Stimulated activated CD4-positive, alpha-beta T cell treated with anti-CD3 and anti-CD28 coated beads, Interleukin-15, amount 100 ng/mL, for 1 hour (primary cell): ENCODE data around the gene PDLIM5.
"Not testable (repeated sequence)": the region's sequence is repeated elsewhere in the genome, so short reads cannot be mapped to it uniquely, and the experiment has no call there.

Experiments
- DNase-seq, 2 donors: peaks; one replicate each; pipeline ENCODE4 v3.0.0-alpha.2; 2020; ENCODE audit warnings: low read depth in 1 of 2, low spot score in 1 of 2

The PDLIM5 gene

DNA sequence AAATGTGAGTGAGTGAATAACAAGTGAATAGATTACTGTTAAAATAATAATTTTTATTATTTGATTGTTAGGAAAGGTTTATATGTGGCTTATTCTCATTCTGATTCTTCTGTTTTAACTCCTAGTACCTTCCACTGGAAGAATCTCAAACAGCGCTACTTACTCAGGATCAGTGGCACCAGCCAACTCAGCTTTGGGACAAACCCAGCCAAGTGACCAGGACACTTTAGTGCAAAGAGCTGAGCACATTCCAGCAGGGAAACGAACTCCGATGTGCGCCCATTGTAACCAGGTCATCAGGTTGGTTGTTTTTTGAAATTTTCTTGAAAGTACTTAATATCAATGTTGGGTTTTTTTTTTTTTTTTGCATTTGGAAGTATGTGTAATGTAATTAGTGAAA is 188.4 kb downstream of the PDLIM5 start:
- DNase-seq, result no peak

GRCh38 chr4:94641702-94642560 is 190.2 kb downstream of the PDLIM5 start:
- no peak for DNase-seq

- no peak for DNase-seq
These were observed 190.8 kb downstream of the PDLIM5 start for GRCh38 chr4:94642561-94642866.

- no peak for DNase-seq
These were observed 197.0 kb downstream of the PDLIM5 start for GRCh38 chr4:94648699-94649098.

GRCh38 chr4:94649381-94650133 is 197.8 kb downstream of the PDLIM5 start:
- no peak for DNase-seq

GRCh38 chr4:94650134-94650495 is 198.4 kb downstream of the PDLIM5 start:
- DNase-seq, result no peak

- no peak for DNase-seq
These were observed 198.9 kb downstream of the PDLIM5 start for GRCh38 chr4:94650690-94651089.

- DNase-seq, result no peak
These were observed 201.4 kb downstream of the PDLIM5 start for GRCh38 chr4:94653095-94653649.

DNA sequence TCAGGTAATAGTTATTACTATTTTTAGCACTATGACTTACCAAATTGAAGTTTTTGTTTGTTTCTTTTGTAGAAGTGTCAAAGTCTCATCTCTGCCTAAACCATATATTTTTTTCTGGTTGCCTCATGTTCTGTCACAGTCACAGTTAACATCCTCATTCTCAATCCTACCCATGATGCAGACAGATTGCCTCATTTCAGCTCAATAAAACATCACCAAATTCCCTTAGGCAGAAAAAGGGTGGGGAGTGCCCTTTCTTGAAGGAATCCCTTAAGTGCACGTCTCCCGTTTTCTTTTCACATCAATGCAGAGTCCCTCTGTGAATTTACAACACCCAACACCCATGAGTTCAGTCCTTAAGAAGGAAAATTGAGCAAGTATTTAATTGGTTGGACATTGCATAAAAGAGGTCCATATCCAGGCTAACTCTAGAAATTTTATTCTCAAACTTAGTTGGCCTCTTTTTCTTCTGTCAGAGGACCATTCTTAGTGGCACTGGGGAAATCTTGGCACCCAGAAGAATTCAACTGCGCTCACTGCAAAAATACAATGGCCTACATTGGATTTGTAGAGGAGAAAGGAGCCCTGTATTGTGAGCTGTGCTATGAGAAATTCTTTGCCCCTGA is 202.4 kb downstream of the PDLIM5 start:
- no peak for DNase-seq

DNA sequence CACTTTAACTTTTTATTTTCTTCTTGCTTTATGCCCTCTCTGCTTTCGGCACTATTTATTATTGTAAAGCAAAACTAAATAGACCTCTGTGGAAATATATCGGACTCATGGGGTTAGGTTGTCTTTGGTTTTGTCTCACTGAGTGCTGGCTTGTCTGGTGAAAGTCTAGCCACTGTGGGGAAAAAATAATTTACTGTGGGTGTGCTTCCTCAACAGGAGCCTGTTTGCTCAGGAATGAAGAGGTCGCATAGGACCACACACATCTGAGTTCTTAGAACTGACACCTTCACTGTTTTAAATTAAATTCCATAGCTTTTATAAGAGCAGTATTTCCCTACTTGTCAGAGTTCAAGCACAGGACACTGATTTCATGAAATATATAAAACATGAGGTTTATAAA is 203.0 kb downstream of the PDLIM5 start:
- DNase-seq, result no peak

DNA sequence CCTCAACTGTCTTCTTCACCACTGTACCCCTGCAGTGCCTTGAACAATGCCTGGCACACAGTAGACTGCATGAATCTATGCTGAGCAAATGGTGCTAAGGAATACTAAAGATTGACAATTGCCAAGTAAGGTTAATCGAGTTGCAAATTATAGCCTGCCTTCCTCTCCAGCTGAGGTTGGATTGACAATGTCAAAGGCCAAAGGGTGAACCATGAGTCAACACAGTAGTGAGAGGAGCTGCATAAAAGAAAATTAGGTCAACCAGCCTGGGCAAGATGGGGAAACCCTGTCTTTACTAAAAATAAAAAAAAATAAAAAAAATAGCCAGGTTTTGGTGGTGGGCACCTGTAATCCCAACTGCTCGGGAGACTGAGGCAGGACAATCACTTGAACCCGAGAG is 208.9 kb downstream of the PDLIM5 start:
- DNase-seq, result no peak

GRCh38 chr4:94665021-94665420 is 213.3 kb downstream of the PDLIM5 start:
- not testable (repeated sequence) for DNase-seq

GRCh38 chr4:94665500-94666404 is 214.0 kb downstream of the PDLIM5 start:
- no peak for DNase-seq

- DNase-seq, result no peak
These were observed 217.0 kb downstream of the PDLIM5 start for GRCh38 chr4:94668724-94669123.

- DNase-seq, result no peak
These were observed 218.2 kb downstream of the PDLIM5 start for GRCh38 chr4:94669672-94670664.

DNA sequence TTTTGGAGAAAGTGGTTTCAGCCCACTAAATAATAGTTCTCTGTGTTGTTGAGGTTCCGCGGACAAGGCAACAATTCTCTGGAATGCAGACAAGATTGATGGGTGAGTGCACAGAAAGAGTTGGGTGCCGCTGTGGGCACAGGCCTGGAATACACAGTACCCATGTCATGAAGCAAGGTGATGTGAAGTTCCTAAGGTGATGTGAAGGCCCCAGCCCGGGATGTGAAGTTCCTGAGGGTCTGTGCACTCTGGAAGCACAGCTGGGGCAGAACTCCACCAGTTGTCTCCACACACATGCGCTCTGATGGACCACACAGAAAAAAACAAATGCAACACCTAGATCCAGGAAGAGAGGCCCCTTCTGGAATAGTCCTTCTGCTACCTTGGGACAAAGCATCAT is 219.4 kb downstream of the PDLIM5 start:
- DNase-seq, result no peak

GRCh38 chr4:94673961-94674360 is 222.2 kb downstream of the PDLIM5 start:
- no peak for DNase-seq

DNA sequence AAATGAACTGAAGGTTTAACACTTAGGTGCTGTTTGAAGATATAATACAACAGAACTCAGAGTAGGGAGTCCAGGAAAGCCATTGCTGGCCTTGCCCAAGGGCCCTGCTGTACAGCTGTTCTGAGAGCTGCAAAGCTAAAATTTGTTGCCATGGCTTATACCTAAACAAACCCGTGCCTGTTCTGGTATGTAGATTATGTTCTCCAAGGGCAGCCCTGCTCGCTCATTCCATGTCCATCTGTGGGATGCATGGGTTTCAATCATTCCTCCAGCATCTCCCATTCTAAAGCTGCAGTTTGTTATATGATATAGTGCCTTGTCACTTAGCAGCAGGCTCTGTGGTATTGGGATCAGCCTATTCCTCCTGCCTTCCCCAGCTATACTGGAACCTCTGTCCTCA is 225.2 kb downstream of the PDLIM5 start:
- DNase-seq, result no peak

DNA sequence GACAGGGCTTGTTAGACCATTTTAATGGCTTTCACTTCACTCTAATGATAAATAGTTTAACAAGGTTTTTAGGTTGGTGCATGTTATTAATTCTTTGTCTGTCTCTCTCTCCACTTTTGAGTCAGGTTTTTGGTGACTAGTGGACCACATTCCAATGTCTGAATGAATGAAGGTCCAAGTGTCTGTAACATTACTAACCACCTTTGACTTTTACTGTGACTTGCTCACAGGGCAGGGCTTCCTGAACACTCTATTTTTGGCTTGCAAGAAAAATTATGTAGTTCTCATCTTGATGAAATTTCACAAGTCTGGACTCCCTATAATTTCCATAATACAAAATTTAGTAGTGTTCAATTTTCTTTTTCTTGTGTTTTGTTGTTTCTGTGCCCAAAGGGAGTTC is 227.2 kb downstream of the PDLIM5 start:
- DNase-seq, result no peak
